GM12891 (cell line): ENCODE measurements around the gene SSBP4.

Experiments used
- POLR2A ChIP-seq: IDR thresholded peaks from 2 replicates; pipeline ENCODE4 v1.6.1; 2011; ENCODE audit warnings: low read depth, low read length, control low read depth
- POLR2AphosphoS5 ChIP-seq: IDR thresholded peaks from 2 replicates; pipeline ENCODE4 v1.6.1; 2011; ENCODE audit warnings: low read depth, low read length, control low read depth
- SPI1 ChIP-seq: IDR thresholded peaks from 2 replicates; pipeline ENCODE4 v1.6.1; 2011; ENCODE audit warnings: low read depth, low read length, control low read depth
- TAF1 ChIP-seq: IDR thresholded peaks from 2 replicates; pipeline ENCODE4 v1.6.1; 2011; ENCODE audit warnings: low read depth, low read length, control low read depth

GRCh38 chr19:18483119-18483890 lies 64.1 kb downstream of the SSBP4 start:
- TF ChIP-seq POLR2AphosphoS5 (no peak), POLR2A (no peak), TAF1 (no peak), SPI1 (no peak)
